ENCODE results near the gene SLC16A13.
A peak's percentile ranks its signal among the peaks of the same experiment; 100 is the strongest.

The SLC16A13 gene

DNA sequence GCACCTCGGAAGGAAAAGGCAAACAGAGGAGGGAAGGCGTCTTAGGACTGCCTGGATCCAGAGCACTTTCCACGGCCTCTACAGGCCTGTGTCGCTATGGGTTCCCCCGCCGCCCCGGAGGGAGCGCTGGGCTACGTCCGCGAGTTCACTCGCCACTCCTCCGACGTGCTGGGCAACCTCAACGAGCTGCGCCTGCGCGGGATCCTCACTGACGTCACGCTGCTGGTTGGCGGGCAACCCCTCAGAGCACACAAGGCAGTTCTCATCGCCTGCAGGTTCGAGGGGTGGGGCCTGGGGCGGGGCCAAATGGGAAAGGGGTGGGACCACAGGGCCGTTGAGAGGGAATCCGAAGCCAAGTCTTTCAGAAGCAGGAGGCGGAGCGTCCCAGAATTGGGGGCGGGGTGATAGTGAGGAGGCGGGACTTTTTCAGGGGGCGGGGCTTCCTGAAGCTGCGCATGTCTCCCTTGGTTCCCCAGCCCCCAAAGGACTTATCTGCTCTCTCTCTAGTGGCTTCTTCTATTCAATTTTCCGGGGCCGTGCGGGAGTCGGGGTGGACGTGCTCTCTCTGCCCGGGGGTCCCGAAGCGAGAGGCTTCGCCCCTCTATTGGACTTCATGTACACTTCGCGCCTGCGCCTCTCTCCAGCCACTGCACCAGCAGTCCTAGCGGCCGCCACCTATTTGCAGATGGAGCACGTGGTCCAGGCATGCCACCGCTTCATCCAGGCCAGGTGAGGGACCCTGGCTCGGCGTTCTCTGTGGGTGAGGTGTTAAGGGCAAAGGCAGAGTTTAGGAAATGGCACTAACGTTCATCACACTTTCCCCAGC, 12.0 kb upstream of the SLC16A13 start:
- DNase-seq (ENCODE audit: low read depth in 2 of 2), result peak; percentile 91 to 95
- H3K4me3 ChIP-seq (replicated peaks in 1 of 2; ENCODE audit: low read depth in 2 of 2, low read length in 2 of 2), result peak overlapping the region; percentile 25 to 43
- TF ChIP-seq, protein P1, sequence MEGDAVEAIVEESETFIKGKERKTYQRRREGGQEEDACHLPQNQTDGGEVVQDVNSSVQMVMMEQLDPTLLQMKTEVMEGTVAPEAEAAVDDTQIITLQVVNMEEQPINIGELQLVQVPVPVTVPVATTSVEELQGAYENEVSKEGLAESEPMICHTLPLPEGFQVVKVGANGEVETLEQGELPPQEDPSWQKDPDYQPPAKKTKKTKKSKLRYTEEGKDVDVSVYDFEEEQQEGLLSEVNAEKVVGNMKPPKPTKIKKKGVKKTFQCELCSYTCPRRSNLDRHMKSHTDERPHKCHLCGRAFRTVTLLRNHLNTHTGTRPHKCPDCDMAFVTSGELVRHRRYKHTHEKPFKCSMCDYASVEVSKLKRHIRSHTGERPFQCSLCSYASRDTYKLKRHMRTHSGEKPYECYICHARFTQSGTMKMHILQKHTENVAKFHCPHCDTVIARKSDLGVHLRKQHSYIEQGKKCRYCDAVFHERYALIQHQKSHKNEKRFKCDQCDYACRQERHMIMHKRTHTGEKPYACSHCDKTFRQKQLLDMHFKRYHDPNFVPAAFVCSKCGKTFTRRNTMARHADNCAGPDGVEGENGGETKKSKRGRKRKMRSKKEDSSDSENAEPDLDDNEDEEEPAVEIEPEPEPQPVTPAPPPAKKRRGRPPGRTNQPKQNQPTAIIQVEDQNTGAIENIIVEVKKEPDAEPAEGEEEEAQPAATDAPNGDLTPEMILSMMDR (IDR thresholded peaks at IDR 0.05; ENCODE audit: low read depth, low read length), result no peak

DNA sequence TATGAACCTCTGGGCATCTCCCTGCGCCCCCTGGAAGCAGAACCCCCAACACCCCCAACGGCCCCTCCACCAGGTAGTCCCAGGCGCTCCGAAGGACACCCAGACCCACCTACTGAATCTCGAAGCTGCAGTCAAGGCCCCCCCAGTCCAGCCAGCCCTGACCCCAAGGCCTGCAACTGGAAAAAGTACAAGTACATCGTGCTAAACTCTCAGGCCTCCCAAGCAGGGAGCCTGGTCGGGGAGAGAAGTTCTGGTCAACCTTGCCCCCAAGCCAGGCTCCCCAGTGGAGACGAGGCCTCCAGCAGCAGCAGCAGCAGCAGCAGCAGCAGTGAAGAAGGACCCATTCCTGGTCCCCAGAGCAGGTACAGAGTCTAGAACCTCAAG, 11.4 kb upstream of the SLC16A13 start:
- H3K4me3 ChIP-seq (replicated peaks in 1 of 2; ENCODE audit: low read depth in 2 of 2, low read length in 2 of 2), result no peak overlapping the region
- DNase-seq (ENCODE audit: low read depth in 2 of 2), result no peak
- TF ChIP-seq, protein P1 (IDR thresholded peaks at IDR 0.05; ENCODE audit: low read depth, low read length), result no peak

DNA sequence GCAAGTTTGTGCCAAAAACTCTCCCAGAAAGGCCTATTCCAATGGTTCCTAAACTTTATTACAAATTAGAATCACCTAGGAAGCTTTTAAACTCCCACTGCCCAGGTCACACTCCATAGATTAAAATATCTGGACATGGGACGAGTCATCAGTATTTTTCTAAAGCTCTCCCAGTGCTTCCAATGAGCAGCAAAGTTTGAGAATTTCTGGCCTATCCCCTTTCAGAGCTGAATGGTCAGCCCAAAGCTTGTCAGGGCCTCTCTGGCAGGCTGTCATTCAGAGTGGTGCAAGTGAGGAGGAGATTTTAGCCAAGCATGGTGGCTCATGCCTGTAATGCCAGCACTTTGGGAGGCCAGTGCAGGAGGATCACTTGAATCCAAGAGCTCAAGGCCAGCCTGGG, 10.6 kb upstream of the SLC16A13 start:
- H3K4me3 ChIP-seq (replicated peaks in 1 of 2; ENCODE audit: low read depth in 2 of 2, low read length in 2 of 2), result no peak overlapping the region
- TF ChIP-seq, protein P1 (IDR thresholded peaks at IDR 0.05; ENCODE audit: low read depth, low read length), result no peak
- DNase-seq (ENCODE audit: low read depth in 2 of 2), result no peak

GRCh38 chr17:7026471-7027115, 9.2 kb upstream of the SLC16A13 start:
- H3K4me3 ChIP-seq (replicated peaks in 1 of 2; ENCODE audit: low read depth in 2 of 2, low read length in 2 of 2), result no peak overlapping the region
- TF ChIP-seq, protein P1 (IDR thresholded peaks at IDR 0.05; ENCODE audit: low read depth, low read length), result no peak

DNA sequence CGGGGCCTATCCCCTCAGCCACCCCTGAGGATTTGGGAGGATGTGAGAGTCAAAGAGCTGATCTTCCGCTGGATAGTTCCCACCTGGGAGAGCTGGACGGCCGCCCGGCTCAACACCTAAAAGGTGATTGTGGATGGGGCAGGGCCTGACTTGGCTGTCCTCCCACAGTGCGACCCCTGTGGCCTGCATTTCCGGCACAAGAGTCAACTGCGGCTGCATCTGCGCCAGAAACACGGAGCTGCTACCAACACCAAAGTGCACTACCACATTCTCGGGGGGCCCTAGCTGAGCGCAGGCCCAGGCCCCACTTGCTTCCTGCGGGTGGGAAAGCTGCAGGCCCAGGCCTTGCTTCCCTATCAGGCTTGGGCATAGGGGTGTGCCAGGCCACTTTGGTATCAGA, 8.5 kb upstream of the SLC16A13 start:
- no peak for DNase-seq (ENCODE audit: low read depth in 2 of 2)
- TF ChIP-seq, protein P1 (IDR thresholded peaks at IDR 0.05; ENCODE audit: low read depth, low read length), result no peak
- H3K4me3 ChIP-seq (replicated peaks in 1 of 2; ENCODE audit: low read depth in 2 of 2, low read length in 2 of 2), result no peak overlapping the region

More at GRCh38 chr17:7026471-7027115, 9.2 kb upstream of the SLC16A13 start:
- no peak for DNase-seq (ENCODE audit: low read depth in 2 of 2)

- no peak for DNase-seq (ENCODE audit: low read depth in 2 of 2)
- TF ChIP-seq, protein P1 (IDR thresholded peaks at IDR 0.05; ENCODE audit: low read depth, low read length), result no peak
- no peak overlapping the region for H3K4me3 ChIP-seq (replicated peaks in 1 of 2; ENCODE audit: low read depth in 2 of 2, low read length in 2 of 2)
Observed at GRCh38 chr17:7029096-7029495, 6.7 kb upstream of the SLC16A13 start.
